OCI-LY3 (cell line): ENCODE measurements around the gene CXCL10.

Experiments used
- EZH2phosphoT487 ChIP-seq: fragments of 200-600 bp; shearing (Covaris generic); IDR thresholded peaks from 2 replicates; pipeline ENCODE4 v1.6.1; 2018; ENCODE audit warnings: antibody characterized with exemption, mixed run types, low read depth
- TF ChIP-seq, protein P1 (sequence below): fragments of 200-600, 300-600 bp; sonication (generic); IDR thresholded peaks from 2 replicates; pipeline ENCODE4 v1.5.1; 2014; ENCODE audit warnings: antibody characterized with exemption, low read length, low read depth

DNA sequence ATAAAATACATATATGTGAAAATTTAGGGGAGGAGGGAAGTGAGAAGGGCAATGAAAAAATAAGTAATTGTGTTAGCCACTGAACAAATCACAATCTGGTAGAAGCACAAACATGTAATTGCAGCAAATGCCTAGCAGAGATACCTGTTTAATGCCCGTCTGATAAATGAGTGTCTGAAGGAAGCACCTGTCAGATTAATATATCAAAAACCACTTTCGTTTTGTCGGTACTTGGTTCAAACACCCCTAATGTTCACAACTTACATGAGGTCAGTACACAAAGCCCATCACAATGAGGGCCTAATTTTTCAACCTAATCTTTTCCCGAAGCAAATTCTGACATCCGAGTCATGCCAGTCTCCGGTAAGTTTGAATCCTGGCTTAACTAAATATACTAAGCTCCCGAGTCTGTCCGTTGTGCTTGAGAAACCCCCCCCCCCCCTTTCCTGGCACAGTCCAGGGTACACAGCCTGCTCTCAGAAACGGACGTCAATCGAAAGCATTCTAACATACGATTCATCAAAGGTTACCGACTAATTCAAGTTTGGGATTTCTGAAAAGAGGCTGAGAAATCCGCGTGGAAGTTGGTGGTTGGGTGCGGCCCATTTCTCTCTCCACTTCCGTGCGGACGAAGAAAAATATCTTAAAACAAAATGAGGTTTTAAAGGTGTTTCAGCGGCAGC lies 33.3 kb downstream of the CXCL10 start:
- TF ChIP-seq, protein P1, sequence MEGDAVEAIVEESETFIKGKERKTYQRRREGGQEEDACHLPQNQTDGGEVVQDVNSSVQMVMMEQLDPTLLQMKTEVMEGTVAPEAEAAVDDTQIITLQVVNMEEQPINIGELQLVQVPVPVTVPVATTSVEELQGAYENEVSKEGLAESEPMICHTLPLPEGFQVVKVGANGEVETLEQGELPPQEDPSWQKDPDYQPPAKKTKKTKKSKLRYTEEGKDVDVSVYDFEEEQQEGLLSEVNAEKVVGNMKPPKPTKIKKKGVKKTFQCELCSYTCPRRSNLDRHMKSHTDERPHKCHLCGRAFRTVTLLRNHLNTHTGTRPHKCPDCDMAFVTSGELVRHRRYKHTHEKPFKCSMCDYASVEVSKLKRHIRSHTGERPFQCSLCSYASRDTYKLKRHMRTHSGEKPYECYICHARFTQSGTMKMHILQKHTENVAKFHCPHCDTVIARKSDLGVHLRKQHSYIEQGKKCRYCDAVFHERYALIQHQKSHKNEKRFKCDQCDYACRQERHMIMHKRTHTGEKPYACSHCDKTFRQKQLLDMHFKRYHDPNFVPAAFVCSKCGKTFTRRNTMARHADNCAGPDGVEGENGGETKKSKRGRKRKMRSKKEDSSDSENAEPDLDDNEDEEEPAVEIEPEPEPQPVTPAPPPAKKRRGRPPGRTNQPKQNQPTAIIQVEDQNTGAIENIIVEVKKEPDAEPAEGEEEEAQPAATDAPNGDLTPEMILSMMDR, result no peak
- TF ChIP-seq EZH2phosphoT487, result no peak
